Breast epithelium (tissue), 3 donors: ENCODE data around the gene APC2.

Source experiments
- POLR2A ChIP-seq: fragments of 450-650 bp; IDR thresholded peaks from one replicate; pipeline ENCODE4 v1.6.1; 2016; ENCODE audit warnings: antibody characterized with exemption, mild to moderate bottlenecking, moderate library complexity
- POLR2AphosphoS5 ChIP-seq, 3 donors: sonication (generic); formaldehyde crosslinking; IDR thresholded peaks; one replicate each; pipeline ENCODE4 v1.6.1; 2017; ENCODE audit warnings: antibody characterized with exemption in 3 of 3
- TF ChIP-seq, protein P1 (sequence below), 3 donors: fragments of 450-650 bp; IDR thresholded peaks; one replicate each; pipeline ENCODE4 v1.5.1; 2016 to 2017; ENCODE audit warnings: antibody characterized with exemption in 3 of 3, mild to moderate bottlenecking in 3 of 3, moderate library complexity in 3 of 3

DNA sequence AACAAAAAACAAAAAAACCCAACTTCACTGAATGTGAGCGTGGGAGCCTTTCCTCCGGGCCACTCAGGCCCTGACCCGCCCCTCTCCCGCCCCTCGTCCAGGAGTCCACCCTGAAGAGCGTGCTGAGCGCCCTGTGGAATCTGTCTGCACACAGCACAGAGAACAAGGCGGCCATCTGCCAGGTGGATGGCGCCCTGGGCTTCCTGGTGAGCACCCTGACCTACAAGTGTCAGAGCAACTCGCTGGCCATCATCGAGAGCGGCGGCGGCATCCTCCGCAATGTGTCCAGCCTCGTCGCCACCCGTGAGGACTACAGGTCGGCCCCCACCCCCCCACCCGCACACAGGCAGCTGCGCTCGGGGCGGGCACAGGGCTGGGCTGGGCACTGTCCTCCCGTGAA is 11.9 kb downstream of the APC2 start:
- TF ChIP-seq POLR2AphosphoS5 (IDR thresholded peaks at IDR 0.05) (no peak), POLR2A (no peak)
- TF ChIP-seq, protein P1, sequence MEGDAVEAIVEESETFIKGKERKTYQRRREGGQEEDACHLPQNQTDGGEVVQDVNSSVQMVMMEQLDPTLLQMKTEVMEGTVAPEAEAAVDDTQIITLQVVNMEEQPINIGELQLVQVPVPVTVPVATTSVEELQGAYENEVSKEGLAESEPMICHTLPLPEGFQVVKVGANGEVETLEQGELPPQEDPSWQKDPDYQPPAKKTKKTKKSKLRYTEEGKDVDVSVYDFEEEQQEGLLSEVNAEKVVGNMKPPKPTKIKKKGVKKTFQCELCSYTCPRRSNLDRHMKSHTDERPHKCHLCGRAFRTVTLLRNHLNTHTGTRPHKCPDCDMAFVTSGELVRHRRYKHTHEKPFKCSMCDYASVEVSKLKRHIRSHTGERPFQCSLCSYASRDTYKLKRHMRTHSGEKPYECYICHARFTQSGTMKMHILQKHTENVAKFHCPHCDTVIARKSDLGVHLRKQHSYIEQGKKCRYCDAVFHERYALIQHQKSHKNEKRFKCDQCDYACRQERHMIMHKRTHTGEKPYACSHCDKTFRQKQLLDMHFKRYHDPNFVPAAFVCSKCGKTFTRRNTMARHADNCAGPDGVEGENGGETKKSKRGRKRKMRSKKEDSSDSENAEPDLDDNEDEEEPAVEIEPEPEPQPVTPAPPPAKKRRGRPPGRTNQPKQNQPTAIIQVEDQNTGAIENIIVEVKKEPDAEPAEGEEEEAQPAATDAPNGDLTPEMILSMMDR (IDR thresholded peaks at IDR 0.05): no peak
